Mucosa of rectum (tissue), 2 donors: Measurements from ENCODE around the gene RUSF1.

Experiments used
- H3K27ac ChIP-seq, 2 donors: one replicate each; pipeline ENCODE4 v1.7.0; 2013; ENCODE audit warnings: inconsistent platforms in 2 of 2, low read depth in 2 of 2, low read length in 2 of 2
- H3K27me3 ChIP-seq, 2 donors: one replicate each; pipeline ENCODE4 v1.7.0; 2013; ENCODE audit warnings: low read length in 2 of 2; ENCODE audit not compliant: control insufficient read depth in 2 of 2, insufficient read depth in 2 of 2
- H3K36me3 ChIP-seq, 2 donors: one replicate each; pipeline ENCODE4 v1.7.0; 2013; ENCODE audit warnings: low read length in 2 of 2; ENCODE audit not compliant: control insufficient read depth in 2 of 2, insufficient read depth in 2 of 2
- H3K4me1 ChIP-seq, 2 donors: one replicate each; pipeline ENCODE4 v1.7.0; 2013; ENCODE audit warnings: low read length in 2 of 2, mild to moderate bottlenecking in 1 of 2; ENCODE audit not compliant: control insufficient read depth in 2 of 2, insufficient read depth in 2 of 2
- H3K4me3 ChIP-seq, 2 donors: one replicate each; pipeline ENCODE4 v1.7.0; 2013; ENCODE audit warnings: low read length in 2 of 2
- H3K9ac ChIP-seq, 2 donors: one replicate each; pipeline ENCODE4 v1.7.0; 2013; ENCODE audit warnings: low read length in 2 of 2, low read depth in 1 of 2, mild to moderate bottlenecking in 1 of 2
- H3K9me3 ChIP-seq, 2 donors: one replicate each; pipeline ENCODE4 v1.7.0; 2013; ENCODE audit warnings: low read length in 2 of 2; ENCODE audit not compliant: control insufficient read depth in 2 of 2
- donor health status: healthy.
- donor health status: Normal muscosa, but diverticular disease.

Gene RUSF1

GRCh38 chr16:31461921-31462804, 46.0 kb downstream of the RUSF1 start:
- Histone ChIP-seq H3K9me3 (no peaks in the 10 kb centered on the region), H3K9ac (no peak overlapping the region), H3K4me1 (peaks cover 19% of the 10 kb centered on the region in 2 donors), H3K27me3 (no peaks in the 10 kb centered on the region), H3K4me3 (no peak overlapping the region), H3K36me3 (peaks cover 8 to 27% of the 10 kb centered on the region in 2 donors), H3K27ac (no peak overlapping the region)

GRCh38 chr16:31461201-31461920, 46.8 kb downstream of the RUSF1 start:
- no peak overlapping the region for H3K9ac ChIP-seq
- peaks cover 21 to 26% of the 10 kb centered on the region in 2 donors for H3K4me1 ChIP-seq
- H3K27me3 ChIP-seq = no peaks in the 10 kb centered on the region
- H3K36me3 ChIP-seq = peaks cover 8 to 27% of the 10 kb centered on the region in 2 donors
- H3K27ac ChIP-seq = no peak overlapping the region
- H3K9me3 ChIP-seq = no peaks in the 10 kb centered on the region
- no peak overlapping the region for H3K4me3 ChIP-seq

GRCh38 chr16:31460582-31461002, 47.6 kb downstream of the RUSF1 start:
- Histone ChIP-seq H3K9ac (peak overlapping the region; percentile 34 to 82), H3K4me1 (peaks cover 22 to 29% of the 10 kb centered on the region in 2 donors), H3K36me3 (peaks cover 8 to 24% of the 10 kb centered on the region in 2 donors), H3K27me3 (no peaks in the 10 kb centered on the region), H3K9me3 (no peaks in the 10 kb centered on the region), H3K27ac (peak overlapping the region; percentile 99), H3K4me3 (peak overlapping the region; percentile 72 to 88)

GRCh38 chr16:31459687-31460581, 48.3 kb downstream of the RUSF1 start:
- H3K4me1 ChIP-seq = peaks cover 26 to 30% of the 10 kb centered on the region in 2 donors
- peak overlapping the region; percentile 99 for H3K27ac ChIP-seq
- H3K27me3 ChIP-seq = no peaks in the 10 kb centered on the region
- peak overlapping the region; percentile 91 for H3K4me3 ChIP-seq
- peaks cover 8 to 20% of the 10 kb centered on the region in 2 donors for H3K36me3 ChIP-seq
- H3K9ac ChIP-seq = peak overlapping the region; percentile 94 to 96
- no peaks in the 10 kb centered on the region for H3K9me3 ChIP-seq

GRCh38 chr16:31458844-31459686, 49.1 kb downstream of the RUSF1 start, which contains the start of gene ARMC5:
TSS of gene ARMC5 (plus strand) at chr16:31459501. CDS start at chr16:31459525, 24 bp downstream.
- Histone ChIP-seq H3K36me3 (peaks cover 8 to 15% of the 10 kb centered on the region in 2 donors), H3K27me3 (no peaks in the 10 kb centered on the region), H3K27ac (peak within 1 kb of the TSS; percentile 99), H3K4me3 (peak within 1 kb of the TSS; percentile 91), H3K9ac (peak within 1 kb of the TSS; percentile 94 to 96), H3K4me1 (peaks cover 30% of the 10 kb centered on the region in 2 donors), H3K9me3 (no peaks in the 10 kb centered on the region)

GRCh38 chr16:31458073-31458843, 49.9 kb downstream of the RUSF1 start:
- peak overlapping the region; percentile 91 for H3K4me3 ChIP-seq
- H3K4me1 ChIP-seq = peaks cover 34 to 37% of the 10 kb centered on the region in 2 donors
- no peaks in the 10 kb centered on the region for H3K27me3 ChIP-seq
- H3K9me3 ChIP-seq = no peaks in the 10 kb centered on the region
- H3K9ac ChIP-seq = peak overlapping the region; percentile 94 to 96
- peak overlapping the region; percentile 99 for H3K27ac ChIP-seq
- H3K36me3 ChIP-seq = peaks cover 8 to 13% of the 10 kb centered on the region in 2 donors

- Histone ChIP-seq H3K27me3 (no peaks in the 10 kb centered on the region), H3K9ac (no peak overlapping the region), H3K9me3 (no peaks in the 10 kb centered on the region), H3K4me1 (peaks cover 35 to 38% of the 10 kb centered on the region in 2 donors), H3K36me3 (peaks cover 2 to 3% of the 10 kb centered on the region in 2 donors), H3K27ac (no peak overlapping the region), H3K4me3 (peak overlapping the region in 1 of 2 donors; percentile 1)
Measured at GRCh38 chr16:31456988-31457360, 51.2 kb downstream of the RUSF1 start.

- peaks cover 0 to 2% of the 10 kb centered on the region in 2 donors for H3K36me3 ChIP-seq
- H3K9ac ChIP-seq = peak overlapping the region in 1 of 2 donors; percentile 12
- no peaks in the 10 kb centered on the region for H3K27me3 ChIP-seq
- no peak overlapping the region for H3K27ac ChIP-seq
- peaks cover 37 to 40% of the 10 kb centered on the region in 2 donors for H3K4me1 ChIP-seq
- no peak overlapping the region for H3K4me3 ChIP-seq
- H3K9me3 ChIP-seq = no peaks in the 10 kb centered on the region
Measured at GRCh38 chr16:31455601-31456314, 52.4 kb downstream of the RUSF1 start.
